ENCODE measurements around the gene ZFP1.

DNA sequence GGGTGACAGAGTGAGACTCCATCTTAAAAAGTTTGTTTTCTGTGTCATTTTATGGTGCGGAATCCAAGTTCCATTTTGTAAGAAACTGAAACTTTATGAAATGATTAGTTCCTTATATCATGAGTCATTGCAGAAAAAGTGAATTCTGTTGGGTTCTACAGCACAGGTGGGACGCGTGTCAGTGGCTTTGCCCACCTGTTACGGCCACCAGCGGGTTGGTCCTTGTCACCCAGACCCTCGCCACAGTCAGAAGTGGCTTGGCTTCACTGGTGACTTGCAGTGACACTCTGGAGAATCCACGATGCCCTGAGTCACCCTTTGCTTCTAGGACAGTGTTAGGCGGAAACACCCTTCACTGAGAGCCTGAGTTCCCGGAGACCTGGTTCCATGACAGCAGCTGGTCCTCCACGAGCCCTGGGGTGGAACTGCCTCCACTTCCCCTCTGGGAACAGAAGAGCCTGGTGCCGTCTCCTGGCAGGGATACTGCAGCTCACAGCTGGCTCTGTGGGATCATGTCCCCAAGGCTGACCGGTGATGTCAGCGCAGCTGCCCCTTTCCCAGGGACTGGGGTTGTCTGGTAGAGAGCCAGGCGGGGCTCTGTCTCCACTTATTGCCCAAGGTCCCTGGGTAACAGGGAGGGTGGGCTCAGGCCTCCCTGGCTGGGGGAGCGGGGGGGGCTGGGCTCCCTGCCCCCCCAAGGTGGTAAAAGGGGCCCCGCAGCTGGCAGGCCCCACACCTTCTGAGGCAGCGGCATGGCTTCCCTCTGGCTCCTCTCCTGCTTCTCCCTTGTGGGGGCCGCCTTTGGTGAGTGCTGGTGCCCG, 70.1 kb downstream of the ZFP1 start, which contains the start of gene CTRB1:
- no peak for TF ChIP-seq ZNF274 (IDR thresholded peaks at IDR 0.05; ENCODE audit: low read depth, low read length)
- TF ChIP-seq SUZ12 (IDR thresholded peaks at IDR 0.05; ENCODE audit: extremely low read depth, insufficient read depth, insufficient read length): no peak
- TF ChIP-seq YY1 (IDR thresholded peaks at IDR 0.05; ENCODE audit: insufficient read depth, insufficient read length): no peak

All from NT2/D1 (cell line).